ENCODE measurements around the gene ROS1.
"Not testable (repeated sequence)": the region's sequence is repeated elsewhere in the genome, so short reads cannot be mapped to it uniquely, and the experiment has no call there.

ROS1 gene

GRCh38 chr6:117425431-117426153 lies at the start of gene ROS1:
Gene ROS1, minus strand, starts transcription at chr6:117425942. Its CDS starts 286 bp downstream, at chr6:117425656.
- no peak for DNase-seq (ENCODE audit: low read depth in 2 of 2)

- DNase-seq (ENCODE audit: low read depth in 2 of 2) = no peak
Observed at GRCh38 chr6:117473401-117473800, 47.7 kb upstream of the ROS1 start.

GRCh38 chr6:117472667-117473066 lies 46.9 kb upstream of the ROS1 start:
- DNase-seq (ENCODE audit: low read depth in 2 of 2) = no peak

GRCh38 chr6:117469791-117470190 lies 44.0 kb upstream of the ROS1 start:
- DNase-seq (ENCODE audit: low read depth in 2 of 2) = no peak

GRCh38 chr6:117469356-117469755 lies 43.6 kb upstream of the ROS1 start:
- DNase-seq (ENCODE audit: low read depth in 2 of 2) = no peak

- not testable (repeated sequence) for DNase-seq (ENCODE audit: low read depth in 2 of 2)
Observed at GRCh38 chr6:117468527-117468926, 42.8 kb upstream of the ROS1 start.

- DNase-seq (ENCODE audit: low read depth in 2 of 2) = no peak
Observed at GRCh38 chr6:117467876-117468275, 42.1 kb upstream of the ROS1 start.

GRCh38 chr6:117465691-117466090 lies 39.9 kb upstream of the ROS1 start:
- no peak for DNase-seq (ENCODE audit: low read depth in 2 of 2)

GRCh38 chr6:117464700-117465099 lies 39.0 kb upstream of the ROS1 start:
- no peak for DNase-seq (ENCODE audit: low read depth in 2 of 2)

GRCh38 chr6:117463762-117464665 lies 38.3 kb upstream of the ROS1 start:
- no peak for DNase-seq (ENCODE audit: low read depth in 2 of 2)

- DNase-seq (ENCODE audit: low read depth in 2 of 2) = no peak
Observed at GRCh38 chr6:117459204-117459944, 33.6 kb upstream of the ROS1 start.

GRCh38 chr6:117456998-117457397 lies 31.3 kb upstream of the ROS1 start:
- DNase-seq (ENCODE audit: low read depth in 2 of 2) = no peak

- DNase-seq (ENCODE audit: low read depth in 2 of 2) = no peak
Observed at GRCh38 chr6:117456250-117456649, 30.5 kb upstream of the ROS1 start.

- no peak for DNase-seq (ENCODE audit: low read depth in 2 of 2)
Observed at GRCh38 chr6:117451671-117452070, 25.9 kb upstream of the ROS1 start.

- peak; percentile 17 to 45 for DNase-seq (ENCODE audit: low read depth in 2 of 2)
Observed at GRCh38 chr6:117449549-117450439, 24.1 kb upstream of the ROS1 start.

GRCh38 chr6:117448732-117449485 lies 23.2 kb upstream of the ROS1 start:
- DNase-seq (ENCODE audit: low read depth in 2 of 2) = no peak

- DNase-seq (ENCODE audit: low read depth in 2 of 2) = no peak
Observed at GRCh38 chr6:117448011-117448410, 22.3 kb upstream of the ROS1 start.

- no peak for DNase-seq (ENCODE audit: low read depth in 2 of 2)
Observed at GRCh38 chr6:117446861-117447260, 21.1 kb upstream of the ROS1 start.

GRCh38 chr6:117444600-117444999 lies 18.9 kb upstream of the ROS1 start:
- DNase-seq (ENCODE audit: low read depth in 2 of 2) = no peak

- DNase-seq (ENCODE audit: low read depth in 2 of 2) = not testable (repeated sequence)
Observed at GRCh38 chr6:117442313-117442712, 16.6 kb upstream of the ROS1 start.
